Erythroblast (primary cell): ENCODE data around the gene NFIC.

Experiments used
- GATA1 ChIP-seq: IDR thresholded peaks from 2 replicates; pipeline ENCODE4 v1.6.1; 2011; ENCODE audit warnings: low read depth, mild to moderate bottlenecking, control low read depth, low read length, moderate library complexity
- POLR2A ChIP-seq: IDR thresholded peaks from 2 replicates; pipeline ENCODE4 v1.6.1; 2011; ENCODE audit warnings: mild to moderate bottlenecking, low read length

DNA sequence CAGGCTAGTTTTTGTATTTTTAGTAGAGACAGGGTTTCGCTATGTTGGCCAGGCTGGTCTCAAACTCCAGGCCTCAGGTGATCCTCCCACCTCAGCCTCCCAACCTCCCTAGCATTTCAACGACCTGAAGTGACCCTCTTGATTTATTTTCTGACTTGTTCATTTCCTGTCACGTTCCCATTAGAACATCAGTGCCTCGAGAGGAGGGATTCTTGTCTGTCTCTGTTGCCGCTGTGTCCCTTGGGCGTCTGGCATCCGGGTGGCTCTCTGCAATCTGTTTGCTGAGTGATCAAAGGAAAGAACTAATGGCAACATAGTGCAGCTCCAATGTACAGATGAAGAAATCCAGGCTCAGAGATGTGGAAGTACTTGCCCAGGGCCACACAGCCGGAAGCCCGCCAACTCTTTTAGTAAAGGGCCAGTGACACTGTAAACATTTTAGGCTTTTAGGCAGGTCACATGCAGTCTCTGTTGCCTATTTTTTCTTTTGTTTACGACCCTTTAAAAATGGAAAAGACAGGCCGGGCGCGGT, 47.5 kb downstream of the NFIC start:
- no peak for TF ChIP-seq POLR2A
- no peak for TF ChIP-seq GATA1
